D721Med (cell line): ENCODE measurements around the gene GLB1L3.

ENCODE experiments used
- DNase-seq: peaks from one replicate; pipeline ENCODE4 v3.0.0; 2011; ENCODE audit warnings: low spot score; ENCODE audit not compliant: insufficient read length
- FAIRE-seq: peaks from 2 replicates; lab custom pipeline; 2011; peaks lifted over from hg19 to GRCh38; lab: Jason Lieb, UNC
- TF ChIP-seq, protein P1 (sequence below): IDR thresholded peaks from 2 replicates; pipeline ENCODE4 v1.5.1; 2012; ENCODE audit warnings: mild to moderate bottlenecking, control low read depth; ENCODE audit not compliant: insufficient read depth; ENCODE audit errors: missing control alignments

The GLB1L3 gene

DNA sequence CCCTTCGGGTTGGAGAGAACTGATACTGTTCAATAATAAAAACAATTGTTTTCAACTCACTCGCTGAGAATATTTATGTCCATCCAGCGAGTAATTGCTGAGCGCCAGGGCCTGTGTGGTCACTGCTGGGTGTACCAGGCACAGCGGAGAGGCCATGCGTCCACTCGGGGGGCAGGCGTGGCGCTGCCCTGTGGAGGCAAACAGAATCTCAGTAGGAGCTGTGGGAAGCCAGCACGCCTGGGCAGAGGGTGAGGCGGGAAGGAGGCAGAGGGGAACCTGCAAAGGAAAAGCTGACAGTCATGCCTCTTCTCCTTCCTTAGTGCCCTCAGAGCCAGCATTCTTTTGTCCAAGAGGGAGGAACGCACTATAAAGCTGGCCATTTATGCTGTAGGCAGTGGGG is 11.4 kb downstream of the GLB1L3 start:
- DNase-seq (no peak), FAIRE-seq (no peak)
- TF ChIP-seq, protein P1, sequence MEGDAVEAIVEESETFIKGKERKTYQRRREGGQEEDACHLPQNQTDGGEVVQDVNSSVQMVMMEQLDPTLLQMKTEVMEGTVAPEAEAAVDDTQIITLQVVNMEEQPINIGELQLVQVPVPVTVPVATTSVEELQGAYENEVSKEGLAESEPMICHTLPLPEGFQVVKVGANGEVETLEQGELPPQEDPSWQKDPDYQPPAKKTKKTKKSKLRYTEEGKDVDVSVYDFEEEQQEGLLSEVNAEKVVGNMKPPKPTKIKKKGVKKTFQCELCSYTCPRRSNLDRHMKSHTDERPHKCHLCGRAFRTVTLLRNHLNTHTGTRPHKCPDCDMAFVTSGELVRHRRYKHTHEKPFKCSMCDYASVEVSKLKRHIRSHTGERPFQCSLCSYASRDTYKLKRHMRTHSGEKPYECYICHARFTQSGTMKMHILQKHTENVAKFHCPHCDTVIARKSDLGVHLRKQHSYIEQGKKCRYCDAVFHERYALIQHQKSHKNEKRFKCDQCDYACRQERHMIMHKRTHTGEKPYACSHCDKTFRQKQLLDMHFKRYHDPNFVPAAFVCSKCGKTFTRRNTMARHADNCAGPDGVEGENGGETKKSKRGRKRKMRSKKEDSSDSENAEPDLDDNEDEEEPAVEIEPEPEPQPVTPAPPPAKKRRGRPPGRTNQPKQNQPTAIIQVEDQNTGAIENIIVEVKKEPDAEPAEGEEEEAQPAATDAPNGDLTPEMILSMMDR = no peak

DNA sequence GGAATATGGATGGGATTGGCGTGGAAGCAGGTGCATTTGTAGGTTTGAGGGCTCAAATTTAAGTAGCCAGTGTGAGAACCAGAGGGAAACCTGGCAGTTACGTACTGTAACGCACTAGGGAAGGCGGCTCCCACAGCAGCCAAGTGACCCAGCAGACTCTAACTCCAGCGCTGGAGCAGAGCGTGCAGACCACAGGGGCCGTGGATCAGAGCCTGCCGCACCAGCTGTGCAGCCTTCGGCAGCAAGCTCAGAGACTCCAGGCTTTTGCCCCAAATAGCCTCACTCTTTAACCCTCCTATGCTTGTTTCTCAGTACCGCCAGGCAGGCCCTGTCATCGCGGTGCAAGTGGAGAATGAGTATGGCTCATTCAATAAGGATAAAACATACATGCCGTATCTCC is 12.3 kb downstream of the GLB1L3 start:
- DNase-seq (no peak), FAIRE-seq (no peak)
- TF ChIP-seq, protein P1 = no peak

DNA sequence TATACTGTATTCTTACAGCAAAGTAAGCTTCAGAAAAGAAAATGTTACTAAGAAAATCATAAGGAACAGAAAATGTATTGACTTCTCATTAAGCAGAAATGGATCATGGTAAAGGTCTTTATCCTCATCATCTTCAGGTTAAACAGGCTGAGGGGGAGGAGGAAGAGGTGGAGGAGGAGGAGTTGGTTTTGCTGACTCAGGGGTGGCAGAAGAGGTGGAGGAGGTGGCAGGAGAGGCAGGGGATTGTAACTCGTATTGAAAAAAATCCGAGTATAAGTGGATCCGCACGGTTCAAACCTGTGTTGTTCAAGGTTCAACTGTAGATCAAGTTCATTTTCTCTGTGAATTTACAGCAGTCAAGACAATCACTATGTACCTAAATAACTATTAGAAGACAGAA is 13.0 kb downstream of the GLB1L3 start:
- FAIRE-seq = no peak
- DNase-seq = no peak
- TF ChIP-seq, protein P1 = no peak

DNA sequence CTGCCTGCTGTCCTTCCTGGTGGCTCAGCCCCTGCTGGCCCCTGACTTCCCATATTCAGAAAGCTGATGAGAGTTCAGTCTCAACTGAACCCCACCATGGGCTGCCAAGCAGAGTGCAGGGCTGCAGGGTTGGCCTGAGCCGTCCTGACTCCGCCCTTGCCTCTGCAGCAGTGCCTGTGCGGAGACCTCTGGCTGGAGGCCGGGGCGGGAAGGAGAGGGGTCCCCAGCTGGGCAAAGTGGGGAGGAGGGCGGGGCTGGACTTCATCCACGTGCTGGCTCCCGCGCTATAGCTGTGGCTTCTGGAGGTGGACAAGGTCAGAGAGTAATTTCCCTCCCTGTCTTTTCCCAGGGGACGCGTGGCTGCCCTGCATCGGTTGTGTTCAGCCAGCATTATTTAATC is 13.6 kb downstream of the GLB1L3 start:
- no peak for FAIRE-seq

DNA sequence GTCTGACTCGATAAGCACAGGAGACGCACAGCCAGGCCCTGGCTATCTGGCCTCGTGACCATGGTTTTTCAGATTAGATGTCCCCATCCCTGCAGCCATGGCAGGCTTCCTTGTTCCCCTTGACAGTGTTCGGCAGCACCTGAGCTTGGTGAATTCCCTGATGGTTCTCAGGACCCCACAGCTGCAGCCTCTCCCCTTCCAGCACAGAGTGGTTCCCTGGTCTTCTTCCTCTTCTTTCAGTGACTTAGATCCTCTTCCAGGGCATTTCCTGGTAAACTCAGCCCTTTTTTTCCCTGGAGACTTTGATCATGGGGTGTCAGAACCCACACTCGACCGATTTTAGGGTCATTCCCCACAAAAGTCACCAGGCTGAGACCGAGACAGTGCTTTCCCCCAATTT is 14.5 kb downstream of the GLB1L3 start:
- TF ChIP-seq, protein P1 = no peak
- FAIRE-seq = no peak
- DNase-seq = no peak

More for the DNA sequence above, 13.6 kb downstream of the GLB1L3 start:
- no peak for DNase-seq
- TF ChIP-seq, protein P1 = no peak

DNA sequence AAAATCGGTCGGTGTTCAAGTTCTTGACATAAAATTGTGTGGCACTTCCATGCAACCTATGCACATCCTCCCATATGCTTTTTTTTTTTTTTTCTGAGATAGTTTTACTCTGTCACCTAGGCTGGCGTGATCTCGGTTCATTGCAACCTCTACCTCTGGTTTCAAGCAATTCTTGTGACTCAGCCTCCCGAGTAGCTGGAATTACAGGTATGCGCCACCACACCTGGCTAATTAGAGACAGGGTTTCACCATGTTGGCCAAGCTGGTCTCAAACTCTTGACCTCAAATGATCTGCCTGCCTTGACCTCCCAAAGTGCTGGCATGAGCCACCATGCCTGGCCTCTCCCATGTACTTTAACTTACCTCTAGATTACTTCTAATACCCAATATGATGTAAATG is 15.0 kb downstream of the GLB1L3 start:
- TF ChIP-seq, protein P1 = no peak
- no peak for DNase-seq
- FAIRE-seq = no peak

DNA sequence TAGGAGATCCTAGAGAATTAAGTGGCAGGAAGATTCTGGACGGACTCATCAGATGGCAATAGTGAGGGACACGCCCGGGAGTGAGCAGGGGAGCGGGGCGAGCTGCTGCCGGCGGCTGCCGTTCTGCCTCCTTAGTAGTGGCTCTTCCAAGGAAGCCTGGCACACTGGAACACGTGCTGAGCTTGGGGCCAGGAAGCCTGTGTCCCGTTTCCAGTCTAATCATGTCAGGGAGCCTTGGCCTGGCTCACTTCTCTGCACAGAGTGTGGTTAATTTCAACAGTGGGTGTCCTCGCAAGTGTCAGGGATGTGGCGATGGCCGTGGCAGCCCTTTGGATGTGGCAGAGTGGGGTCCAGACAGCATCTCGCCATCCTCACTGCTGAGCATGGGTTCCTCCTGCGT is 16.5 kb downstream of the GLB1L3 start:
- TF ChIP-seq, protein P1 = no peak
- DNase-seq (no peak), FAIRE-seq (no peak)
